HepG2 (cell line): ENCODE data around the gene BNC1.
"Not testable (repeated sequence)": the region's sequence is repeated elsewhere in the genome, so short reads cannot be mapped to it uniquely, and the experiment has no call there.

ENCODE experiments used
- MAFK ChIP-seq, 2 experiments: IDR thresholded peaks in 1 of 2; conservative IDR thresholded peaks in 1 of 2; 2 replicates each; pipeline ENCODE4 v1.6.1; 2011; ENCODE audit warnings: improper control_type of control experiment in 2 of 2, low read length in 2 of 2
- MAX ChIP-seq: IDR thresholded peaks from 2 replicates; pipeline ENCODE4 v1.6.1; 2012; ENCODE audit warnings: inconsistent platforms
- NR2F2 ChIP-seq: IDR thresholded peaks from 2 replicates; pipeline ENCODE4 v1.6.1; 2012; ENCODE audit warnings: low read depth, inconsistent platforms, borderline replicate concordance
- POLR2A ChIP-seq, 2 experiments: IDR thresholded peaks; 2 replicates each; pipeline ENCODE4 v1.6.1; 2011; ENCODE audit warnings: low read depth in 2 of 2, low read length in 2 of 2, mild to moderate bottlenecking in 1 of 2, moderate library complexity in 1 of 2; ENCODE audit not compliant: insufficient read depth in 1 of 2
- RBFOX2 ChIP-seq: fragments of 200-400 bp; formaldehyde crosslinking; IDR thresholded peaks from 2 replicates; pipeline ENCODE4 v1.6.1; 2017; ENCODE audit warnings: low read depth, mild to moderate bottlenecking, low read length
- RFX5 ChIP-seq: IDR thresholded peaks from 2 replicates; pipeline ENCODE4 v1.6.1; 2011; ENCODE audit warnings: low read depth, low read length, improper control_type of control experiment
- ZBTB3 ChIP-seq: sonication (generic); formaldehyde crosslinking; IDR thresholded peaks from 2 replicates; pipeline ENCODE4 v1.4.0; 2020; ENCODE audit warnings: low read depth, mild to moderate bottlenecking, moderate library complexity, missing genetic modification reagents, borderline replicate concordance
- ZBTB7A ChIP-seq: sonication (generic); formaldehyde crosslinking; IDR thresholded peaks from 2 replicates; pipeline ENCODE4 v1.8.0; 2022; ENCODE audit warnings: mild to moderate bottlenecking, missing genetic modification reagents
- ZNF792 ChIP-seq: IDR thresholded peaks from 2 replicates; pipeline ENCODE4 v1.6.1; 2016

- not testable (repeated sequence) for TF ChIP-seq MAFK (conservative IDR thresholded peaks at IDR 0.05 in 1 of 2, IDR thresholded peaks at IDR 0.05 in 1 of 2; ENCODE audit: low read length in 2 of 2); MAX; ZBTB3 (CRISPR knock-in tag); RBFOX2; POLR2A (IDR thresholded peaks at IDR 0.05; ENCODE audit: insufficient read depth in 1 of 2, low read depth in 2 of 2, low read length in 2 of 2); ZBTB7A; ZNF792; RFX5; NR2F2
Measured at GRCh38 chr15:83221781-83222180, 62.7 kb downstream of the BNC1 start.
